ENCODE data around the gene AGAP1. TPM values are rescaled to one million over a fixed set of nuclear protein-coding genes. Genes with fewer than 3 reads are reported as not detected.

Gene AGAP1
- total RNA-seq, 2 donors from 2014 or later: 32.8 to 34.7 TPM

DNA sequence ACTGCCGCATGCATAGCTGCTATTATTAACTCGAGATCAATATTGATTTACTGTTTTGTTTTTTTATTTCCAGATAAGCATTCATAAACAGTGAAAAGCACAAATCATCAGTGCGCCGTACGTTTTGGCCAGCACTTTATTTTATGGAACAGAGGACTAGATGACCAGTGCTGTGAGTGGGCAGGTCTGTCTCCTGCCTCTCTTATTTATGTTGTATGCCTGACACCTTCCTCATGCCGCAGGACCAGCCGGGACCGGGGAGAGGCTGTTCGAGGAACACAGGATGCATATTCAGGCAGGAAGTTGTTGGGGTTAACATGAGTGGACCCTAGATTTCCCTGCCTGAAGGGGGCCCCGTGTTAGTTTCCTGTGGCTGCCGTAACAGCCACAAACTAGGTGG, 72.6 kb downstream of the AGAP1 start:
- peaks cover 32% of the 10 kb centered on the region for H3K4me1 Mint-ChIP-seq
- no peak overlapping the region for H3K27ac Mint-ChIP-seq
- no peaks in the 10 kb centered on the region for H3K27me3 ChIP-seq (ENCODE audit: control insufficient read depth, insufficient read depth, low read length, poor library complexity, severe bottlenecking)
- no peak for TF ChIP-seq CTCF (conservative IDR thresholded peaks at IDR 0.05)
- no peak overlapping the region for H3K4me3 Mint-ChIP-seq
- H3K9me3 ChIP-seq (ENCODE audit: control insufficient read depth, low read length): peaks cover 10% of the 10 kb centered on the region
- H3K9ac ChIP-seq (ENCODE audit: extremely low read depth, low read length, poor library complexity, severe bottlenecking): no peak overlapping the region
- peaks cover 7% of the 10 kb centered on the region for H3K36me3 ChIP-seq (ENCODE audit: control insufficient read depth, insufficient read depth, low read length)
- no peak overlapping the region for H3K4me3 ChIP-seq (ENCODE audit: low read length)
- H3K36me3 Mint-ChIP-seq (ENCODE audit: low read depth): peaks cover 18% of the 10 kb centered on the region
- no peak for DNase-seq
- peaks cover 13% of the 10 kb centered on the region for H3K4me1 ChIP-seq (ENCODE audit: control insufficient read depth, insufficient read depth, low read length)
- peaks cover 5% of the 10 kb centered on the region for H3K9me3 Mint-ChIP-seq
- WGBS, 2 experiments (ENCODE audit: insufficient coverage in 1 of 2, insufficient read length in 1 of 2): 93 to 98% methylated on average over 7 to 11 of the region's 11 CpGs
- no peak overlapping the region for H3K27ac ChIP-seq (ENCODE audit: low read depth, low read length)
- no peaks in the 10 kb centered on the region for H3K27me3 Mint-ChIP-seq (ENCODE audit: insufficient read depth)

GRCh38 chr2:235566931-235567495, 73.2 kb downstream of the AGAP1 start:
- Mint-ChIP-seq H3K4me1 (peaks cover 29% of the 10 kb centered on the region), H3K27me3 (ENCODE audit: insufficient read depth) (no peaks in the 10 kb centered on the region), H3K27ac (no peak overlapping the region), H3K4me3 (no peak overlapping the region), H3K9me3 (peaks cover 5% of the 10 kb centered on the region), H3K36me3 (ENCODE audit: low read depth) (peaks cover 18% of the 10 kb centered on the region)
- Histone ChIP-seq H3K4me1 (ENCODE audit: control insufficient read depth, insufficient read depth, low read length) (peaks cover 11% of the 10 kb centered on the region), H3K36me3 (ENCODE audit: control insufficient read depth, insufficient read depth, low read length) (peaks cover 7% of the 10 kb centered on the region), H3K4me3 (ENCODE audit: low read length) (no peak overlapping the region), H3K9me3 (ENCODE audit: control insufficient read depth, low read length) (peaks cover 10% of the 10 kb centered on the region), H3K27me3 (ENCODE audit: control insufficient read depth, insufficient read depth, low read length, poor library complexity, severe bottlenecking) (no peaks in the 10 kb centered on the region), H3K9ac (ENCODE audit: extremely low read depth, low read length, poor library complexity, severe bottlenecking) (no peak overlapping the region), H3K27ac (ENCODE audit: low read depth, low read length) (no peak overlapping the region)
- DNase-seq: no peak
- WGBS, 2 experiments (ENCODE audit: insufficient coverage in 1 of 2, insufficient read length in 1 of 2): 80 to 93% methylated on average over 1 to 10 of the region's 10 CpGs
- no peak for TF ChIP-seq CTCF (conservative IDR thresholded peaks at IDR 0.05)

GRCh38 chr2:235567842-235568241, 74.0 kb downstream of the AGAP1 start:
- Mint-ChIP-seq H3K27me3 (ENCODE audit: insufficient read depth) (no peaks in the 10 kb centered on the region), H3K4me3 (no peak overlapping the region), H3K9me3 (peaks cover 5% of the 10 kb centered on the region), H3K36me3 (ENCODE audit: low read depth) (peaks cover 18% of the 10 kb centered on the region), H3K4me1 (peaks cover 29% of the 10 kb centered on the region), H3K27ac (no peak overlapping the region)
- no peak overlapping the region for H3K9ac ChIP-seq (ENCODE audit: extremely low read depth, low read length, poor library complexity, severe bottlenecking)
- no peak for TF ChIP-seq CTCF (conservative IDR thresholded peaks at IDR 0.05)
- DNase-seq: no peak
- no peak overlapping the region for H3K27ac ChIP-seq (ENCODE audit: low read depth, low read length)
- peaks cover 7% of the 10 kb centered on the region for H3K36me3 ChIP-seq (ENCODE audit: control insufficient read depth, insufficient read depth, low read length)
- WGBS, 2 experiments (ENCODE audit: insufficient coverage in 1 of 2, insufficient read length in 1 of 2): 91 to 94% methylated on average over 4 to 5 of the region's 5 CpGs
- H3K9me3 ChIP-seq (ENCODE audit: control insufficient read depth, low read length): peaks cover 10% of the 10 kb centered on the region
- peaks cover 11% of the 10 kb centered on the region for H3K4me1 ChIP-seq (ENCODE audit: control insufficient read depth, insufficient read depth, low read length)
- no peak overlapping the region for H3K4me3 ChIP-seq (ENCODE audit: low read length)
- no peaks in the 10 kb centered on the region for H3K27me3 ChIP-seq (ENCODE audit: control insufficient read depth, insufficient read depth, low read length, poor library complexity, severe bottlenecking)

Measured in endodermal cell (in vitro differentiated cells).